Fibroblast of lung (primary cell): ENCODE results near the gene ITGB3.

ENCODE experiments used
- CTCF ChIP-seq, 2 donors: IDR thresholded peaks in 1 of 2; conservative IDR thresholded peaks in 1 of 2; 1 replicate in 1 of 2; 2 replicates in 1 of 2; pipeline ENCODE4 v1.5.1; 2011 to 2012; ENCODE audit warnings: low read length in 2 of 2, control low read depth in 1 of 2, inconsistent platforms in 1 of 2, low read depth in 1 of 2, mild to moderate bottlenecking in 1 of 2
- EZH2 ChIP-seq: IDR thresholded peaks from 2 replicates; pipeline ENCODE4 v1.5.1; 2012; ENCODE audit warnings: low read length, control low read depth, mild to moderate bottlenecking; ENCODE audit errors: missing control alignments

GRCh38 chr17:47297661-47298400 lies 44.2 kb downstream of the ITGB3 start:
- TF ChIP-seq EZH2: no peak
- no peak for TF ChIP-seq CTCF (conservative IDR thresholded peaks at IDR 0.05 in 1 of 2, IDR thresholded peaks at IDR 0.05 in 1 of 2; ENCODE audit: low read depth in 1 of 2, low read length in 2 of 2)
